GM18907 (cell line): ENCODE measurements around the gene PPP1R12C.
A peak's percentile ranks its signal among the peaks of the same experiment; 100 is the strongest.
"Not testable (repeated sequence)": the region's sequence is repeated elsewhere in the genome, so short reads cannot be mapped to it uniquely, and the experiment has no call there.

Experiments used
- ATAC-seq: cut with Tn5 transposase; IDR thresholded peaks from one replicate; pipeline ENCODE4 v1.9.1; 2021; ENCODE audit warnings: mild to moderate bottlenecking, moderate library complexity; ENCODE audit not compliant: unreplicated experiment

The PPP1R12C gene

GRCh38 chr19:55116859-55117662 lies at the start of gene PPP1R12C:
Gene PPP1R12C (minus strand): TSS chr19:55117637. CDS start chr19:55117543, 94 bp downstream.
- ATAC-seq = peak; percentile 14

DNA sequence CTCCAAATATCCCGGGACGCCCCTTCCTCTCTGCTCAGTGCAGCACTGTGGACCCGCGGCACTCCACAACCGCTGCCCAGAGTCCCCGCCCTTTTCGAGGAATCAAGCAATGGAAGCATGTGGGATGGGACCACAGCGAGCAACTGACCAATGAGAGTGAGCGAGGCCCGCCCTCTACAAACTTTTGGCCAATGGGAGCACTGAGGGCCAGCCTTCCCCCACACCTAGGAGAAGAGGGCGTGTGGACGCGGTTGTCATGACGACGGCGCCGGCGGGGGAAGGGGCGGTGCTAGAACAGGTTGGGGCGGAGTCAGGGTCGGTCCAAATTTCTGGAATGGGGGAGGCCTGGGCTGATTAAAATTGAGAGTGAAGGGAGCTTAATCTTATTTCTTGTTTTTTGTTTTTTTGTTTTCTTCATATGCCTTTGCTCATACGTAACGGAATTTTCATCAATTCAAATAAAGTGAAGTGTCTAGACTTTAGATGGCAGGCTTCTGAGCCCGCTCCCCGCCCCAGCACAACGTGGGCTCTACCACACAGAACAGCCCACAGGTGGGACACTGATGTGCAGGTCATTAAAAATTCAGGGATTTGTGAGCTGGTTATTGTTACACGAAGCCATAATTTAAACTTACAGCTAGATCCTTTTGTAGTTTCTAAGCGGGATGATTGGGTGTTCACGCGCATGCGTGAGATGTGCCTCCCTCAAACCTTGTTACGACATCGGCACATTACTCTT lies 49.3 kb upstream of the PPP1R12C start, which contains the start of gene DNAAF3:
Gene DNAAF3 (minus strand): TSS at position 84 of the 739 bp plus-strand sequence. CDS start 200 bp downstream, outside the sequence.
- ATAC-seq = peak; percentile 90

GRCh38 chr19:55165952-55166529 lies 48.6 kb upstream of the PPP1R12C start:
- peak; percentile 24 for ATAC-seq

- ATAC-seq = no peak
Measured at GRCh38 chr19:55161571-55162322, 44.3 kb upstream of the PPP1R12C start.

- ATAC-seq = no peak
Measured at GRCh38 chr19:55160986-55161365, 43.5 kb upstream of the PPP1R12C start.

DNA sequence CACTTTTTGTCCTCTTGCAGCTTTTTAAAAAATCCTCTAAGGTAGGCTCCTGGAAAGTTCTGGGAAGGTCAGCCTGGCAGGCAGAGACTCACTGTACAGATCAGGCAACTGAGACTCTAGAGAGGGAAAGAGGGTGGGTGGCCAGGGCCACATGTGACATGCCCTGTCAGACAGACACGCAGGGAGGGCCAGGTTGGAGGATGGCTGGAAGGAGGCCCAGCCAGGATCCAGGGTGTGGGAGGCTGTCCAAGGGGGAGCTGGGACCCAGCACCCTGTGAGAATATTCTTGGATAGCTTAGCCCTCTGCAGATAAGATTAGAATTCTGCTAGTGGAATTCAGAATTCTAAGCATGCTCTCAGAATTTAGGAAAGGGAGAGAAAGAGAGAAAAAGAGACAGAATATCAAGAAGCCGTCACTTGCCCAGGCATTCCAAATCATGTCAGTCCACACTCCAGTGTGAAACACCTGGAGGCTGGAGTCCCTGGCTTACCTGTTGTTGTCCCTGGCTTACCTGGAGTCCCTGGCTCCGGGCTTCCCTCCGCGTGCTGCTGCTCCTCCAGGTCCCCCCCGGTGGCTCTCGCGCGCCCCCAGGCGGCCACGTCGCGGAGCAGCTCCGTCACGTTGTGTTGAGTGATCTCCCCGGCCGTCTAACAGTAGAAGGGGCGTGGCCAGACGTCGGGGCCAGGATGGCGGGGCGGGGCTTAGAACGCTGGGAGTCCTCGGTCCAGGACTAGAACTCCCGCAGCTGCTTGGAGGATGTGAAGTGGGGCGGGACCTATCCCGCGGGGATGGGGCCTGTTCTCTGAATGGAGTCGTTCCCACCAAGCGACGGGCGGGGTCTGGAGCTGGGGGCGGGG lies 42.9 kb upstream of the PPP1R12C start:
- peak; percentile 52 for ATAC-seq

GRCh38 chr19:55158848-55159749 lies 41.7 kb upstream of the PPP1R12C start:
- no peak for ATAC-seq

DNA sequence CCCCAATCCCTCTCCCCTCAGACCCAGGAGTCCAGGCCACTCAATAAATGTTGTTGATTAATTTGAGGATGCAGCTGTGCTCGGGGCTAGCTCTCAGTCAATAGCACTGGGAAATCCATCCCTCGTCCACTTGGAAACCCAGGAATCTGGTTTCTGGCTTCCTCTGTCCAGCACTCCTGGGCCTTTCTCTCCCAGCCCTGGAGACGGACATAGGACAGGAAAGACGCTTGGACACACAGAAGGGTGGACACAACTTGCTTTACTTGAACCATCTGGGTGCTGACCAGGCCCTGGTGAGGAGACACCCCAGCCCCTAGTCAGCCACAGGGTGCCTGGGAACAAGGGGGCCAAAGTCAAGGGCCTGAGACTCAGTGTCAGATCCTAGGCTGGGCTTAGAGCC lies 41.0 kb upstream of the PPP1R12C start:
- no peak for ATAC-seq

- no peak for ATAC-seq
Measured at GRCh38 chr19:55157064-55157908, 39.8 kb upstream of the PPP1R12C start, which contains the start of gene TNNI3. Gene TNNI3 (minus strand): TSS chr19:55157732. CDS start chr19:55157589, 143 bp downstream.

- no peak for ATAC-seq
Measured at GRCh38 chr19:55156202-55157063, 39.0 kb upstream of the PPP1R12C start.

GRCh38 chr19:55155784-55156183 lies 38.3 kb upstream of the PPP1R12C start:
- not testable (repeated sequence) for ATAC-seq

DNA sequence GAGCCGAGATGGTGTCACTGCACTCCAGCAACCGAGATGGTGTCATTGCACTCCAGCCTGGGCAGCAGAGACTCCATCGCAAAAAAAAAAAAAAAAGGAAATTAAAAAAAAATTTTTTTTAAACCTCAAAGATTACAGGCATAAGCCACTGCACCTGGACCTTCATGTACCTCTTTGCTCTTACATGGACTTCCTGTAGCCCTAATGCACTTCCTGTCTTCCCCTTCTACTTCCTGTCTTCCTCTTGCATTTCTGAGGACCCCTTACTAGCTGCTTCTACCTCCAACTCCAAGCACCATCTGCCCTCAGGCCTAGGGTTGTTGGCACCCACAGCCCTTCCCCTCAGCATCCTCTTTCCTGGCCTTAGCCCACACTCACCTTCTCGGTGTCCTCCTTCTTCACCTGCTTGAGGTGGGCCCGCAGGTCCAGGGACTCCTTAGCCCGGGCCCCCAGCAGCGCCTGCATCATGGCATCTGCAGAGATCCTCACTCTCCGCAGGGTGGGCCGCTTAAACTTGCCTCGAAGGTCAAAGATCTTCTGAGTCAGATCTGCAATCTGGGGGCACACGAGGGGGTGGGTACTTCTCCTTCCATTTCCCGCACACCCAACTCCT lies 36.3 kb upstream of the PPP1R12C start:
- ATAC-seq = no peak

GRCh38 chr19:55152017-55152416 lies 34.6 kb upstream of the PPP1R12C start:
- ATAC-seq = no peak

DNA sequence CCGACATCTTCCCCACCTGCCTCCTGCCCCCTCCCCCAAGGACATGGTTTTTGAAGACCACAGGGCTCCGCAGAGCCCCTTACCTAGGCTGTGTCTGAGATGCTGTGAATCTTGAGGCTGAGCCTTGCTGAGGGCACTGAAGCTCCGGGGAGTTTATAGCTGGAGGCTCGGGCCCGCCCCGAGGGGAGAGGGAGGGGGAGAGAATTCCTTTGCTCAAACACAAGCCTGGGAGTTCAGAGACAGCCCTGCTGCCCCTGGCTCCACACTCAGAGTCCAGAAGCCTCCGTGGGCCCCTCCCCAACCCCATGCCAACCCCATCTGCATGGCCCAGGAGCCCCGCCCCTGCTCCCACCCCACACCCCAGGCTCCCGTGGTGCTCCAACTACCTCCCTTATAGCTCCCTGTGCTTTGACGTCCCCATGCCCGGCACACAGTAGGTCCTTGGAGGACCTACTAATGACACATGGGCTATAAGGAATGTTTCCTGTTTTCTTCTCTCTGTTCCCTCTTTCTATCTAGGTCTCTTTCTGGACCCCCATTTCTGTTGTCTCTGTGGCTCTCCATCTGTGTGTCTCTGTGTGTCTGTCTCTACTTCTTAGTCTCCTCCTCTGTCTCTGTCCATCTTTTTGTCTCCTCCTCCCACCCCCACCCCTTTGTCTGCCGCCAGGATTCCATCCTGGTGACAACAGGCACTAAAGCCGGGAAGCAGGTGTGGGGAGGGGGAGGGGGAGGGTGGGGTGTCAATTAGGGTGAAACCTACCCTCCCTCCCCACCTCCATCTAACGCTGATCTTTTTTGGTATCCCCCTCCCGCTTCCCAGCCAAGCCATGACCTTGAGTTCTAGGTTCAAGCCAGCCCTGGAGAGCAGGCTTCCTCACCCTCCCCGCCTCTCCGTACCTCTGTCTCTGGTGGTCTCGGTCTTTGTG lies 31.9 kb upstream of the PPP1R12C start, which contains the start of gene TNNT1:
Gene TNNT1 (minus strand): TSS at position 129 of the 926 bp plus-strand sequence. CDS start 2,049 bp downstream, outside the sequence.
- no peak for ATAC-seq

GRCh38 chr19:55147545-55148251 lies 30.3 kb upstream of the PPP1R12C start:
- no peak for ATAC-seq
